HEK293 (cell line): Measurements from ENCODE around the gene TCEANC2.

Experiments used
- GLI2 ChIP-seq: fragments of 450-650 bp; formaldehyde crosslinking; IDR thresholded peaks from 2 replicates; pipeline ENCODE4; 2017; ENCODE audit warnings: missing biosample characterization, missing genetic modification characterization, low read depth, borderline replicate concordance
- GLIS2 ChIP-seq: fragments of 450-650 bp; formaldehyde crosslinking; IDR thresholded peaks from 2 replicates; pipeline ENCODE4 v1.5.1; 2016; ENCODE audit warnings: missing biosample characterization, missing genetic modification characterization
- IKZF3 ChIP-seq: fragments of 450-650 bp; IDR thresholded peaks from 2 replicates; pipeline ENCODE4 v1.5.0; 2018; ENCODE audit warnings: missing biosample characterization, mild to moderate bottlenecking, missing genetic modification characterization, moderate library complexity
- KLF16 ChIP-seq: fragments of 450-650 bp; formaldehyde crosslinking; IDR thresholded peaks from 2 replicates; pipeline ENCODE4 v1.5.1; 2017; ENCODE audit warnings: missing biosample characterization, missing genetic modification characterization
- ZIC2 ChIP-seq: fragments of 450-650 bp; formaldehyde crosslinking; IDR thresholded peaks from 2 replicates; pipeline ENCODE4 v1.5.1; 2016; ENCODE audit warnings: missing biosample characterization, missing genetic modification characterization
- ZNF138 ChIP-seq: fragments of 450-650 bp; formaldehyde crosslinking; IDR thresholded peaks from 2 replicates; pipeline ENCODE4 v1.5.1; 2016; ENCODE audit warnings: missing biosample characterization, missing genetic modification characterization, borderline replicate concordance
- ZNF140 ChIP-seq: fragments of 450-650 bp; formaldehyde crosslinking; IDR thresholded peaks from 2 replicates; pipeline ENCODE4 v1.5.1; 2016; ENCODE audit warnings: missing biosample characterization, missing genetic modification characterization
- ZNF157 ChIP-seq: fragments of 450-650 bp; formaldehyde crosslinking; IDR thresholded peaks from 2 replicates; pipeline ENCODE4 v1.5.1; 2016; ENCODE audit warnings: missing biosample characterization, missing genetic modification characterization
- ZNF2 ChIP-seq: fragments of 450-650 bp; formaldehyde crosslinking; IDR thresholded peaks from 2 replicates; pipeline ENCODE4 v1.5.1; 2016; ENCODE audit warnings: missing biosample characterization, missing genetic modification characterization
- ZNF223 ChIP-seq: fragments of 450-650 bp; formaldehyde crosslinking; IDR thresholded peaks from 2 replicates; pipeline ENCODE4 v1.5.1; 2016; ENCODE audit warnings: missing biosample characterization, missing genetic modification characterization
- ZNF391 ChIP-seq: fragments of 450-650 bp; formaldehyde crosslinking; IDR thresholded peaks from 2 replicates; pipeline ENCODE4 v1.5.1; 2016; ENCODE audit warnings: low read depth, missing biosample characterization, missing genetic modification characterization, borderline replicate concordance
- ZNF48 ChIP-seq: fragments of 450-650 bp; formaldehyde crosslinking; IDR thresholded peaks from 2 replicates; pipeline ENCODE4 v1.5.1; 2016; ENCODE audit warnings: missing biosample characterization, missing genetic modification characterization
- ZNF529 ChIP-seq: fragments of 450-650 bp; formaldehyde crosslinking; IDR thresholded peaks from 2 replicates; pipeline ENCODE4 v1.5.1; 2017; ENCODE audit warnings: missing genetic modification characterization, missing biosample characterization; ENCODE audit not compliant: insufficient replicate concordance
- ZNF555 ChIP-seq: fragments of 450-650 bp; formaldehyde crosslinking; conservative IDR thresholded peaks from 2 replicates; pipeline ENCODE4 v1.5.1; 2017; ENCODE audit warnings: missing biosample characterization, mild to moderate bottlenecking, missing genetic modification characterization, inconsistent platforms
- TF ChIP-seq, protein P1 (sequence below): fragments of 450-650 bp; formaldehyde crosslinking; IDR thresholded peaks from 2 replicates; pipeline ENCODE4 v1.5.1; 2016; ENCODE audit warnings: missing biosample characterization, missing genetic modification characterization
- TF ChIP-seq, protein P2 (sequence below): fragments of 450-650 bp; formaldehyde crosslinking; optimal IDR thresholded peaks from 2 replicates; pipeline ENCODE3; 2016; ENCODE audit warnings: missing biosample characterization, mild to moderate bottlenecking, missing genetic modification characterization
- TF ChIP-seq, protein P3 (sequence below): fragments of 450-650 bp; formaldehyde crosslinking; IDR thresholded peaks from 2 replicates; pipeline ENCODE4 v1.5.1; 2017; ENCODE audit warnings: missing biosample characterization, missing genetic modification characterization
- TF ChIP-seq, protein P4 (sequence below): fragments of 450-650 bp; formaldehyde crosslinking; IDR thresholded peaks from 2 replicates; pipeline ENCODE4 v1.5.1; 2016; ENCODE audit warnings: missing biosample characterization, missing genetic modification characterization
- TF ChIP-seq, protein P5 (sequence below): fragments of 450-650 bp; formaldehyde crosslinking; IDR thresholded peaks from 2 replicates; pipeline ENCODE4; 2016; ENCODE audit warnings: missing biosample characterization, missing genetic modification characterization
- TF ChIP-seq, protein P6 (sequence below): fragments of 450-650 bp; formaldehyde crosslinking; IDR thresholded peaks from 2 replicates; pipeline ENCODE4 v1.5.1; 2016; ENCODE audit warnings: missing biosample characterization, missing genetic modification characterization
- TF ChIP-seq, protein P7 (sequence below): fragments of 450-650 bp; formaldehyde crosslinking; IDR thresholded peaks from 2 replicates; pipeline ENCODE4 v1.5.1; 2017; ENCODE audit warnings: missing biosample characterization, missing genetic modification characterization
- TF ChIP-seq, protein P8 (sequence below): fragments of 450-650 bp; formaldehyde crosslinking; IDR thresholded peaks from 2 replicates; pipeline ENCODE4 v1.5.1; 2016; ENCODE audit warnings: missing biosample characterization, missing genetic modification characterization, low read depth

TCEANC2 gene

DNA sequence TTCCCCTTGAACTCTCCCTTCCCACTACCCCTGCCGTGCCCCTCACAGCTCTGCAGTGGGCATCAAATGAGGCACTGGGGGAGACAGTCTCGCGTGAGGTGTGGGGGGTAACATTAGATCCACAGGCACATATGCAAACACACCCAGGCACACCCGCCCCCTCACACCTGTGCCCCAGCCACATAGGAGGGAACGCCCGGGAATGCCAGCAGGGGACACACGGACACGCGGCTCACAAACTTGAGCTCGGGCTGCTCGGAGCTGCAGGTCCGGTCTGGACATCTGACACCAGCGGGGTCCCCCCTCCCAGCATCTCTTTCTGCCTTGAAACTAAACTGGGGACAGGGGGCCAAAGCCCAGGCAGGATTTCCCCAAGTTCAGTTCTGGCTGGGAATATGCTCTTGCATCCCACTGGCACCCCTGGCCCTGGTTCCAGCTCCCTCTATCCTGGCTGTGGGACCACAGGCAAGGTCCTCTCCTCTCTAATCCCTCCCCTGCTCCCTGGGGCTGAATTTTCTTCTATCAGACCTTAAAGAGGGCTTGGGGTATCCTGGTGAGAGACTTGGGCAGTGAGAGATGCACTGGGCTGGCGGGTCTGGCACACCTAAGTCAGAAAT lies 68.8 kb downstream of the TCEANC2 start (continued):
- TF ChIP-seq, protein P1, sequence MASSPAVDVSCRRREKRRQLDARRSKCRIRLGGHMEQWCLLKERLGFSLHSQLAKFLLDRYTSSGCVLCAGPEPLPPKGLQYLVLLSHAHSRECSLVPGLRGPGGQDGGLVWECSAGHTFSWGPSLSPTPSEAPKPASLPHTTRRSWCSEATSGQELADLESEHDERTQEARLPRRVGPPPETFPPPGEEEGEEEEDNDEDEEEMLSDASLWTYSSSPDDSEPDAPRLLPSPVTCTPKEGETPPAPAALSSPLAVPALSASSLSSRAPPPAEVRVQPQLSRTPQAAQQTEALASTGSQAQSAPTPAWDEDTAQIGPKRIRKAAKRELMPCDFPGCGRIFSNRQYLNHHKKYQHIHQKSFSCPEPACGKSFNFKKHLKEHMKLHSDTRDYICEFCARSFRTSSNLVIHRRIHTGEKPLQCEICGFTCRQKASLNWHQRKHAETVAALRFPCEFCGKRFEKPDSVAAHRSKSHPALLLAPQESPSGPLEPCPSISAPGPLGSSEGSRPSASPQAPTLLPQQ (tag by site-specific recombination), result no peak
- no peak for TF ChIP-seq ZNF2 (tag by site-specific recombination)
- no peak for TF ChIP-seq ZNF138 (tag by site-specific recombination)
- TF ChIP-seq, protein P2, sequence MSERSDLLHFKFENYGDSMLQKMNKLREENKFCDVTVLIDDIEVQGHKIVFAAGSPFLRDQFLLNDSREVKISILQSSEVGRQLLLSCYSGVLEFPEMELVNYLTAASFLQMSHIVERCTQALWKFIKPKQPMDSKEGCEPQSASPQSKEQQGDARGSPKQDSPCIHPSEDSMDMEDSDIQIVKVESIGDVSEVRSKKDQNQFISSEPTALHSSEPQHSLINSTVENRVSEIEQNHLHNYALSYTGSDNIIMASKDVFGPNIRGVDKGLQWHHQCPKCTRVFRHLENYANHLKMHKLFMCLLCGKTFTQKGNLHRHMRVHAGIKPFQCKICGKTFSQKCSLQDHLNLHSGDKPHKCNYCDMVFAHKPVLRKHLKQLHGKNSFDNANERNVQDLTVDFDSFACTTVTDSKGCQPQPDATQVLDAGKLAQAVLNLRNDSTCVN (tag by site-specific recombination), result peak; percentile 18
- TF ChIP-seq ZNF223 (tag by site-specific recombination), result no peak
- TF ChIP-seq, protein P3, sequence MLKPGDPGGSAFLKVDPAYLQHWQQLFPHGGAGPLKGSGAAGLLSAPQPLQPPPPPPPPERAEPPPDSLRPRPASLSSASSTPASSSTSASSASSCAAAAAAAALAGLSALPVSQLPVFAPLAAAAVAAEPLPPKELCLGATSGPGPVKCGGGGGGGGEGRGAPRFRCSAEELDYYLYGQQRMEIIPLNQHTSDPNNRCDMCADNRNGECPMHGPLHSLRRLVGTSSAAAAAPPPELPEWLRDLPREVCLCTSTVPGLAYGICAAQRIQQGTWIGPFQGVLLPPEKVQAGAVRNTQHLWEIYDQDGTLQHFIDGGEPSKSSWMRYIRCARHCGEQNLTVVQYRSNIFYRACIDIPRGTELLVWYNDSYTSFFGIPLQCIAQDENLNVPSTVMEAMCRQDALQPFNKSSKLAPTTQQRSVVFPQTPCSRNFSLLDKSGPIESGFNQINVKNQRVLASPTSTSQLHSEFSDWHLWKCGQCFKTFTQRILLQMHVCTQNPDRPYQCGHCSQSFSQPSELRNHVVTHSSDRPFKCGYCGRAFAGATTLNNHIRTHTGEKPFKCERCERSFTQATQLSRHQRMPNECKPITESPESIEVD (tag by site-specific recombination), result no peak
- no peak for TF ChIP-seq GLI2 (tag by site-specific recombination)
- no peak for TF ChIP-seq ZNF529 (tag by site-specific recombination)
- TF ChIP-seq, protein P4, sequence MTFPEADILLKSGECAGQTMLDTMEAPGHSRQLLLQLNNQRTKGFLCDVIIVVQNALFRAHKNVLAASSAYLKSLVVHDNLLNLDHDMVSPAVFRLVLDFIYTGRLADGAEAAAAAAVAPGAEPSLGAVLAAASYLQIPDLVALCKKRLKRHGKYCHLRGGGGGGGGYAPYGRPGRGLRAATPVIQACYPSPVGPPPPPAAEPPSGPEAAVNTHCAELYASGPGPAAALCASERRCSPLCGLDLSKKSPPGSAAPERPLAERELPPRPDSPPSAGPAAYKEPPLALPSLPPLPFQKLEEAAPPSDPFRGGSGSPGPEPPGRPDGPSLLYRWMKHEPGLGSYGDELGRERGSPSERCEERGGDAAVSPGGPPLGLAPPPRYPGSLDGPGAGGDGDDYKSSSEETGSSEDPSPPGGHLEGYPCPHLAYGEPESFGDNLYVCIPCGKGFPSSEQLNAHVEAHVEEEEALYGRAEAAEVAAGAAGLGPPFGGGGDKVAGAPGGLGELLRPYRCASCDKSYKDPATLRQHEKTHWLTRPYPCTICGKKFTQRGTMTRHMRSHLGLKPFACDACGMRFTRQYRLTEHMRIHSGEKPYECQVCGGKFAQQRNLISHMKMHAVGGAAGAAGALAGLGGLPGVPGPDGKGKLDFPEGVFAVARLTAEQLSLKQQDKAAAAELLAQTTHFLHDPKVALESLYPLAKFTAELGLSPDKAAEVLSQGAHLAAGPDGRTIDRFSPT (tag by site-specific recombination), result peak; percentile 40; the same call in 1 of the 2 replicates
- no peak for TF ChIP-seq ZNF140 (tag by site-specific recombination)
- TF ChIP-seq ZIC2 (tag by site-specific recombination), result peak; percentile 24
- TF ChIP-seq ZNF391 (tag by site-specific recombination), result no peak
- TF ChIP-seq ZNF555 (tag by site-specific recombination), result no peak
- TF ChIP-seq, protein P5, sequence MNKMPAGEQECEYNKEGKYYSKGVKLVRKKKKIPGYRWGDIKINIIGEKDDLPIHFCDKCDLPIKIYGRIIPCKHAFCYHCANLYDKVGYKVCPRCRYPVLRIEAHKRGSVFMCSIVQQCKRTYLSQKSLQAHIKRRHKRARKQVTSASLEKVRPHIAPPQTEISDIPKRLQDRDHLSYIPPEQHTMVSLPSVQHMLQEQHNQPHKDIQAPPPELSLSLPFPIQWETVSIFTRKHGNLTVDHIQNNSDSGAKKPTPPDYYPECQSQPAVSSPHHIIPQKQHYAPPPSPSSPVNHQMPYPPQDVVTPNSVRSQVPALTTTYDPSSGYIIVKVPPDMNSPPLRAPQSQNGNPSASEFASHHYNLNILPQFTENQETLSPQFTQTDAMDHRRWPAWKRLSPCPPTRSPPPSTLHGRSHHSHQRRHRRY (tag by site-specific recombination), result no peak
- TF ChIP-seq, protein P6, sequence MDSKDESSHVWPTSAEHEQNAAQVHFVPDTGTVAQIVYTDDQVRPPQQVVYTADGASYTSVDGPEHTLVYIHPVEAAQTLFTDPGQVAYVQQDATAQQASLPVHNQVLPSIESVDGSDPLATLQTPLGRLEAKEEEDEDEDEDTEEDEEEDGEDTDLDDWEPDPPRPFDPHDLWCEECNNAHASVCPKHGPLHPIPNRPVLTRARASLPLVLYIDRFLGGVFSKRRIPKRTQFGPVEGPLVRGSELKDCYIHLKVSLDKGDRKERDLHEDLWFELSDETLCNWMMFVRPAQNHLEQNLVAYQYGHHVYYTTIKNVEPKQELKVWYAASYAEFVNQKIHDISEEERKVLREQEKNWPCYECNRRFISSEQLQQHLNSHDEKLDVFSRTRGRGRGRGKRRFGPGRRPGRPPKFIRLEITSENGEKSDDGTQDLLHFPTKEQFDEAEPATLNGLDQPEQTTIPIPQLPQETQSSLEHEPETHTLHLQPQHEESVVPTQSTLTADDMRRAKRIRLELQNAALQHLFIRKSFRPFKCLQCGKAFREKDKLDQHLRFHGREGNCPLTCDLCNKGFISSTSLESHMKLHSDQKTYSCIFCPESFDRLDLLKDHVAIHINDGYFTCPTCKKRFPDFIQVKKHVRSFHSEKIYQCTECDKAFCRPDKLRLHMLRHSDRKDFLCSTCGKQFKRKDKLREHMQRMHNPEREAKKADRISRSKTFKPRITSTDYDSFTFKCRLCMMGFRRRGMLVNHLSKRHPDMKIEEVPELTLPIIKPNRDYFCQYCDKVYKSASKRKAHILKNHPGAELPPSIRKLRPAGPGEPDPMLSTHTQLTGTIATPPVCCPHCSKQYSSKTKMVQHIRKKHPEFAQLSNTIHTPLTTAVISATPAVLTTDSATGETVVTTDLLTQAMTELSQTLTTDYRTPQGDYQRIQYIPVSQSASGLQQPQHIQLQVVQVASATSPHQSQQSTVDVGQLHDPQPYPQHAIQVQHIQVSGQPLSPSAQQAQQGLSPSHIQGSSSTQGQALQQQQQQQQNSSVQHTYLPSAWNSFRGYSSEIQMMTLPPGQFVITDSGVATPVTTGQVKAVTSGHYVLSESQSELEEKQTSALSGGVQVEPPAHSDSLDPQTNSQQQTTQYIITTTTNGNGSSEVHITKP, result no peak
- TF ChIP-seq KLF16 (tag by site-specific recombination), result no peak
- no peak for TF ChIP-seq IKZF3 (tag by site-specific recombination)
- no peak for TF ChIP-seq ZNF48
- TF ChIP-seq GLIS2 (tag by site-specific recombination), result peak; percentile 33
- TF ChIP-seq, protein P7, sequence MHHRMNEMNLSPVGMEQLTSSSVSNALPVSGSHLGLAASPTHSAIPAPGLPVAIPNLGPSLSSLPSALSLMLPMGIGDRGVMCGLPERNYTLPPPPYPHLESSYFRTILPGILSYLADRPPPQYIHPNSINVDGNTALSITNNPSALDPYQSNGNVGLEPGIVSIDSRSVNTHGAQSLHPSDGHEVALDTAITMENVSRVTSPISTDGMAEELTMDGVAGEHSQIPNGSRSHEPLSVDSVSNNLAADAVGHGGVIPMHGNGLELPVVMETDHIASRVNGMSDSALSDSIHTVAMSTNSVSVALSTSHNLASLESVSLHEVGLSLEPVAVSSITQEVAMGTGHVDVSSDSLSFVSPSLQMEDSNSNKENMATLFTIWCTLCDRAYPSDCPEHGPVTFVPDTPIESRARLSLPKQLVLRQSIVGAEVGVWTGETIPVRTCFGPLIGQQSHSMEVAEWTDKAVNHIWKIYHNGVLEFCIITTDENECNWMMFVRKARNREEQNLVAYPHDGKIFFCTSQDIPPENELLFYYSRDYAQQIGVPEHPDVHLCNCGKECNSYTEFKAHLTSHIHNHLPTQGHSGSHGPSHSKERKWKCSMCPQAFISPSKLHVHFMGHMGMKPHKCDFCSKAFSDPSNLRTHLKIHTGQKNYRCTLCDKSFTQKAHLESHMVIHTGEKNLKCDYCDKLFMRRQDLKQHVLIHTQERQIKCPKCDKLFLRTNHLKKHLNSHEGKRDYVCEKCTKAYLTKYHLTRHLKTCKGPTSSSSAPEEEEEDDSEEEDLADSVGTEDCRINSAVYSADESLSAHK (tag by site-specific recombination), result no peak
- TF ChIP-seq, protein P8, sequence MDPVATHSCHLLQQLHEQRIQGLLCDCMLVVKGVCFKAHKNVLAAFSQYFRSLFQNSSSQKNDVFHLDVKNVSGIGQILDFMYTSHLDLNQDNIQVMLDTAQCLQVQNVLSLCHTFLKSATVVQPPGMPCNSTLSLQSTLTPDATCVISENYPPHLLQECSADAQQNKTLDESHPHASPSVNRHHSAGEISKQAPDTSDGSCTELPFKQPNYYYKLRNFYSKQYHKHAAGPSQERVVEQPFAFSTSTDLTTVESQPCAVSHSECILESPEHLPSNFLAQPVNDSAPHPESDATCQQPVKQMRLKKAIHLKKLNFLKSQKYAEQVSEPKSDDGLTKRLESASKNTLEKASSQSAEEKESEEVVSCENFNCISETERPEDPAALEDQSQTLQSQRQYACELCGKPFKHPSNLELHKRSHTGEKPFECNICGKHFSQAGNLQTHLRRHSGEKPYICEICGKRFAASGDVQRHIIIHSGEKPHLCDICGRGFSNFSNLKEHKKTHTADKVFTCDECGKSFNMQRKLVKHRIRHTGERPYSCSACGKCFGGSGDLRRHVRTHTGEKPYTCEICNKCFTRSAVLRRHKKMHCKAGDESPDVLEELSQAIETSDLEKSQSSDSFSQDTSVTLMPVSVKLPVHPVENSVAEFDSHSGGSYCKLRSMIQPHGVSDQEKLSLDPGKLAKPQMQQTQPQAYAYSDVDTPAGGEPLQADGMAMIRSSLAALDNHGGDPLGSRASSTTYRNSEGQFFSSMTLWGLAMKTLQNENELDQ (tag by site-specific recombination), result no peak
- no peak for TF ChIP-seq ZNF157
